Smooth muscle cell (in vitro differentiated cells): ENCODE measurements around the gene GSK3B. TPM values are rescaled to one million over a fixed set of nuclear protein-coding genes. Genes with fewer than 3 reads are reported as not detected.

ENCODE experiments used
- DNase-seq: peaks from one replicate; lab custom pipeline; 2025; ENCODE audit not compliant: unreplicated experiment; lab: John Stamatoyannopoulos, UW
- H2AFZ ChIP-seq: fragments of 200-600 bp; sonication (generic); 2 replicates; pipeline ENCODE4 v1.6.0; 2016; ENCODE audit warnings: antibody characterized with exemption, low read depth, mild to moderate bottlenecking
- H3F3A ChIP-seq: fragments of 200-600 bp; sonication (generic); 2 replicates; pipeline ENCODE4 v1.6.0; 2017; ENCODE audit warnings: antibody characterized with exemption, low read depth
- H3K27ac ChIP-seq: fragments of 200-600 bp; sonication (generic); 2 replicates; pipeline ENCODE4 v1.5.1; 2016; ENCODE audit warnings: low read depth, mild to moderate bottlenecking
- H3K27me3 ChIP-seq: fragments of 200-600 bp; sonication (generic); 2 replicates; pipeline ENCODE4 v1.6.1; 2016; ENCODE audit warnings: low read depth, mild to moderate bottlenecking
- H3K36me3 ChIP-seq: fragments of 200-600 bp; sonication (generic); 2 replicates; pipeline ENCODE4 v1.5.1; 2016; ENCODE audit warnings: low read depth
- H3K4me1 ChIP-seq: fragments of 200-600 bp; sonication (generic); 2 replicates; pipeline ENCODE4 v1.5.1; 2016; ENCODE audit warnings: low read depth
- H3K4me2 ChIP-seq: fragments of 200-600 bp; sonication (generic); 2 replicates; pipeline ENCODE4 v1.6.0; 2016; ENCODE audit warnings: mild to moderate bottlenecking
- H3K4me3 ChIP-seq: fragments of 200-600 bp; sonication (generic); 2 replicates; pipeline ENCODE4 v1.5.1; 2016; ENCODE audit warnings: mild to moderate bottlenecking
- H3K79me2 ChIP-seq: fragments of 200-600 bp; sonication (generic); 2 replicates; pipeline ENCODE4 v1.6.0; 2016; ENCODE audit warnings: low read depth, mild to moderate bottlenecking
- H3K9ac ChIP-seq: fragments of 200-600 bp; sonication (generic); 2 replicates; pipeline ENCODE4 v1.6.0; 2016; ENCODE audit warnings: low read depth
- H3K9me3 ChIP-seq: fragments of 200-600 bp; sonication (generic); replicated peaks from 2 replicates; pipeline ENCODE4 v1.5.1; 2016; ENCODE audit warnings: low read depth
- H4K20me1 ChIP-seq: fragments of 200-600 bp; sonication (generic); 2 replicates; pipeline ENCODE4 v1.6.0; 2016; ENCODE audit warnings: low read depth
- WGBS: methylation state at CpG from one replicate; pipeline ENCODE4 v1.1.7; 2016; ENCODE audit warnings: low lambda C conversion rate; 5-methylcytosine and 5-hydroxymethylcytosine counted together
- polyA plus RNA-seq: library from polyadenylated mRNA; unstranded; fragments of >200 nt; fragmentation: Nextera tagmentation; extraction: Ambion mirVana; gene quantifications from 2 replicates; pipeline ENCODE4 v1.2.1, GENCODE V29; 2016
- total RNA-seq: library from RNA; depleted of rRNA; stranded (reverse); fragments of >200 nt; gene quantifications from 2 replicates; pipeline ENCODE4 v1.2.3, GENCODE V29; 2014
- TF ChIP-seq, protein P1 (sequence below): fragments of 200-600 bp; sonication (generic); IDR thresholded peaks from 2 replicates; pipeline ENCODE4 v1.5.1; 2017; ENCODE audit warnings: borderline replicate concordance, mild to moderate bottlenecking, antibody characterized with exemption; ENCODE audit not compliant: insufficient read depth, poor library complexity, severe bottlenecking

The GSK3B gene
- total and polyA plus RNA-seq, 2 experiments from 2014 or later, result 27.3 to 61.8 TPM

DNA sequence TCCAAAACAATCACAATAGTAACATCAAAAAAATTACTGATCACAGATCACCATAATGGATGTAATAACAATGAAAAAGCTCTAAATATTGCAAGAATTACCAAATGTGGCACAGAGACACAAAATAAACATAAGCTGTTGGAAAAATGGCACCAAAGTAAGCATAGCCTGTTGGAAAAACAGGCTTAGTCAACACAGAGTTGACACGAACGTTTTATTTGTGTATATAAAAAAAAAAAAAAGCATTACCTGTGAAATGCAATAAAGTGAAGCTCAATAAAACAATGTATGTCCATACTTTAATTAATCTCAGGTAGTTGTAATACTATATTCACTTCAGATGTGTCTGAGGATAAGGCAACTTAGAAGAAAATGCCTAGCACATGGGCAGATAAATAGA lies 235.3 kb downstream of the GSK3B start:
- H3K9me3 ChIP-seq, result peaks cover 5% of the 10 kb centered on the region
- no peak for DNase-seq
- H3K27ac ChIP-seq, result no peak overlapping the region
- no peak overlapping the region for H2AFZ ChIP-seq
- H3K79me2 ChIP-seq, result no peaks in the 10 kb centered on the region
- H4K20me1 ChIP-seq, result peaks cover 3% of the 10 kb centered on the region
- no peak overlapping the region for H3K4me2 ChIP-seq
- H3K4me1 ChIP-seq, result no peaks in the 10 kb centered on the region
- H3F3A ChIP-seq, result no peaks in the 10 kb centered on the region
- H3K9ac ChIP-seq, result no peak overlapping the region
- H3K27me3 ChIP-seq, result no peaks in the 10 kb centered on the region
- H3K36me3 ChIP-seq, result peaks cover 44% of the 10 kb centered on the region
- no peak overlapping the region for H3K4me3 ChIP-seq
- 94% methylated on average over 2 of the region's 2 CpGs for WGBS
- TF ChIP-seq, protein P1, sequence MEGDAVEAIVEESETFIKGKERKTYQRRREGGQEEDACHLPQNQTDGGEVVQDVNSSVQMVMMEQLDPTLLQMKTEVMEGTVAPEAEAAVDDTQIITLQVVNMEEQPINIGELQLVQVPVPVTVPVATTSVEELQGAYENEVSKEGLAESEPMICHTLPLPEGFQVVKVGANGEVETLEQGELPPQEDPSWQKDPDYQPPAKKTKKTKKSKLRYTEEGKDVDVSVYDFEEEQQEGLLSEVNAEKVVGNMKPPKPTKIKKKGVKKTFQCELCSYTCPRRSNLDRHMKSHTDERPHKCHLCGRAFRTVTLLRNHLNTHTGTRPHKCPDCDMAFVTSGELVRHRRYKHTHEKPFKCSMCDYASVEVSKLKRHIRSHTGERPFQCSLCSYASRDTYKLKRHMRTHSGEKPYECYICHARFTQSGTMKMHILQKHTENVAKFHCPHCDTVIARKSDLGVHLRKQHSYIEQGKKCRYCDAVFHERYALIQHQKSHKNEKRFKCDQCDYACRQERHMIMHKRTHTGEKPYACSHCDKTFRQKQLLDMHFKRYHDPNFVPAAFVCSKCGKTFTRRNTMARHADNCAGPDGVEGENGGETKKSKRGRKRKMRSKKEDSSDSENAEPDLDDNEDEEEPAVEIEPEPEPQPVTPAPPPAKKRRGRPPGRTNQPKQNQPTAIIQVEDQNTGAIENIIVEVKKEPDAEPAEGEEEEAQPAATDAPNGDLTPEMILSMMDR, result no peak

DNA sequence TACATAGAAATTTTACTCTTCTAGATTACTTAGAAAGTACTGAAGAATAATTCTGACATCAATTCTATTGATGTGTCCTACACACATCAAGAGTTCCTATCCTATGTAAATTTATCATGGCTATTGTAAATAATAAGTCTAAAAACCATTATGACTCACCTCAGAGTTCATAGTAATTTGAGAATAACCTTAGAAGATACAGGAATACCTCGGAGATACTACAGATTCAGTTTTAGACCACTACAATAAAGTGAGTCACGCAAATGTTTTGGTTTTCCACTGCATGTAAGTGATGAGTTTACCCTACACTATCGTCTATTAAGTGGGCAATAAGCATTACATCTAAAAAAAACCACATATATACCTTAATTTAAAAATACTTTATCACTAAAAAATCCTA lies 237.6 kb downstream of the GSK3B start:
- Histone ChIP-seq H3K36me3 (peaks cover 31% of the 10 kb centered on the region), H2AFZ (no peak overlapping the region), H3K27ac (no peak overlapping the region), H3K79me2 (no peaks in the 10 kb centered on the region), H4K20me1 (peaks cover 3% of the 10 kb centered on the region), H3K4me3 (no peak overlapping the region), H3K4me2 (no peak overlapping the region), H3K9me3 (peaks cover 5% of the 10 kb centered on the region), H3K9ac (no peak overlapping the region), H3K27me3 (no peaks in the 10 kb centered on the region), H3F3A (no peaks in the 10 kb centered on the region), H3K4me1 (no peaks in the 10 kb centered on the region)
- TF ChIP-seq, protein P1, result no peak
- 96% methylated on average over 3 of the region's 3 CpGs for WGBS
- DNase-seq, result no peak

DNA sequence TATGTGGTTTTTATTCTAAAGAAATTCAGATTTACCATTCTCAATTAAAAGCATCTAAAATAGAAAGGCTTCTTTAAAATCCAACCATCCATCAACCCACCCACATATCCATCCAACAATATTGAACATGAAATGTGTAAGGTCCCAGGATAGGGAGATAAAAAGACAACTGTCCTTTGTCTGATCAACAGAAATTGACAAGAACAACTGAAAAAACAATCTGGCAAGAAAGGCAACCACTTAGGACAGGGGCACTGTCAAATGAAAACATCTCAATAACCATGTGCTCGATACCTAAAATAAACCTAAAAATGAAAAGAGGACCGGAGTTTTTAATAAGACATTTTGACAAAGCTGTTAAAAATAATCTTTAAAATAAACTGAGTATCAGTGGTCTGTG lies 245.1 kb downstream of the GSK3B start:
- TF ChIP-seq, protein P1, result no peak
- Histone ChIP-seq H3K27me3 (no peaks in the 10 kb centered on the region), H3K9ac (no peak overlapping the region), H3K27ac (no peak overlapping the region), H3K4me2 (no peak overlapping the region), H2AFZ (no peak overlapping the region), H3K4me1 (no peaks in the 10 kb centered on the region), H3K79me2 (peaks cover 16% of the 10 kb centered on the region), H3K9me3 (no peaks in the 10 kb centered on the region), H3K36me3 (peaks cover 6% of the 10 kb centered on the region), H3F3A (peaks cover 3% of the 10 kb centered on the region), H4K20me1 (peaks cover 21% of the 10 kb centered on the region), H3K4me3 (no peak overlapping the region)
- WGBS, result 93% methylated on average over 2 of the region's 2 CpGs
- DNase-seq, result no peak

GRCh38 chr3:119841808-119842471 lies 252.3 kb downstream of the GSK3B start:
- no peak overlapping the region for H3K27ac ChIP-seq
- H3F3A ChIP-seq, result no peaks in the 10 kb centered on the region
- H3K79me2 ChIP-seq, result peaks cover 12% of the 10 kb centered on the region
- H3K9me3 ChIP-seq, result no peaks in the 10 kb centered on the region
- H3K36me3 ChIP-seq, result peaks cover 2% of the 10 kb centered on the region
- peaks cover 6% of the 10 kb centered on the region for H4K20me1 ChIP-seq
- no peak overlapping the region for H3K9ac ChIP-seq
- no peaks in the 10 kb centered on the region for H3K4me1 ChIP-seq
- H3K4me3 ChIP-seq, result no peak overlapping the region
- no peak overlapping the region for H2AFZ ChIP-seq
- WGBS, result 84% methylated on average over 2 of the region's 2 CpGs
- H3K27me3 ChIP-seq, result no peaks in the 10 kb centered on the region
- no peak for DNase-seq
- TF ChIP-seq, protein P1, result no peak
- H3K4me2 ChIP-seq, result no peak overlapping the region
